H9 (cell line): ENCODE measurements around the gene SNPH. TPM values are rescaled to one million over a fixed set of nuclear protein-coding genes. Genes with fewer than 3 reads are reported as not detected.
A peak's percentile ranks its signal among the peaks of the same experiment; 100 is the strongest.

Source experiments
- DNase-seq: peaks from one replicate; pipeline ENCODE4 v3.0.0-alpha.2; 2017
- H2AFZ ChIP-seq: one replicate; pipeline ENCODE4 v1.6.1; 2013; ENCODE audit warnings: mild to moderate bottlenecking, low read length, control low read depth, moderate library complexity
- H2AK5ac ChIP-seq: 2 replicates; pipeline ENCODE4 v1.6.1; 2013; ENCODE audit warnings: low read length, control low read depth, mixed read lengths; ENCODE audit not compliant: insufficient read length
- H2BK120ac ChIP-seq: one replicate; pipeline ENCODE4 v1.6.1; 2013; ENCODE audit warnings: low read depth, mild to moderate bottlenecking, low read length, control low read depth, inconsistent platforms; ENCODE audit not compliant: poor library complexity, severe bottlenecking
- H2BK12ac ChIP-seq: 2 replicates; pipeline ENCODE4 v1.6.1; 2013; ENCODE audit warnings: low read length, control low read depth, mixed read lengths, low read depth; ENCODE audit not compliant: insufficient read length
- H2BK15ac ChIP-seq: 2 replicates; pipeline ENCODE4 v1.6.1; 2013; ENCODE audit warnings: low read depth, low read length, control low read depth
- H2BK20ac ChIP-seq: one replicate; pipeline ENCODE4 v1.6.1; 2013; ENCODE audit warnings: low read depth, mild to moderate bottlenecking, low read length, control low read depth, inconsistent platforms; ENCODE audit not compliant: poor library complexity, severe bottlenecking
- H2BK5ac ChIP-seq: 2 replicates; pipeline ENCODE4 v1.6.1; 2013; ENCODE audit warnings: low read length, control low read depth, mixed read lengths; ENCODE audit not compliant: insufficient read length
- H3K14ac ChIP-seq: 2 replicates; pipeline ENCODE4 v1.6.1; 2013; ENCODE audit warnings: low read length, control low read depth; ENCODE audit not compliant: insufficient read depth
- H3K18ac ChIP-seq: 2 replicates; pipeline ENCODE4 v1.6.1; 2013; ENCODE audit warnings: low read depth, mild to moderate bottlenecking, mixed read lengths, low read length, control low read depth; ENCODE audit not compliant: insufficient read length
- H3K23ac ChIP-seq: 2 replicates; pipeline ENCODE4 v1.6.1; 2013; ENCODE audit warnings: low read length, control low read depth, mixed read lengths, low read depth; ENCODE audit not compliant: insufficient read length
- H3K23me2 ChIP-seq: 2 replicates; pipeline ENCODE4 v1.6.1; 2013; ENCODE audit warnings: low read depth, mild to moderate bottlenecking, mixed read lengths, low read length, control low read depth; ENCODE audit not compliant: insufficient read length, poor library complexity, severe bottlenecking
- H3K27ac ChIP-seq: 2 replicates; pipeline ENCODE4 v1.5.1; 2013; ENCODE audit warnings: low read length, control low read depth, mixed read lengths, low read depth; ENCODE audit not compliant: insufficient read length
- H3K27me3 ChIP-seq: 2 replicates; pipeline ENCODE4 v1.6.1; 2013; ENCODE audit warnings: low read length, control low read depth, inconsistent platforms; ENCODE audit not compliant: insufficient read depth
- H3K4ac ChIP-seq: 2 replicates; pipeline ENCODE4 v1.6.1; 2013; ENCODE audit warnings: low read depth, mild to moderate bottlenecking, control low read depth, inconsistent platforms, low read length, moderate library complexity
- H3K4me1 ChIP-seq: 2 replicates; pipeline ENCODE4 v1.6.1; 2013; ENCODE audit warnings: low read length, control low read depth, inconsistent platforms; ENCODE audit not compliant: insufficient read depth
- H3K4me2 ChIP-seq: 2 replicates; pipeline ENCODE4 v1.6.1; 2013; ENCODE audit warnings: low read length, control low read depth, mixed read lengths; ENCODE audit not compliant: insufficient read length, insufficient read depth
- H3K56ac ChIP-seq: 2 replicates; pipeline ENCODE4 v1.6.1; 2013; ENCODE audit warnings: low read depth, mild to moderate bottlenecking, mixed read lengths, low read length, control low read depth; ENCODE audit not compliant: insufficient read length
- H3K79me1 ChIP-seq: 2 replicates; pipeline ENCODE4 v1.6.1; 2013; ENCODE audit warnings: low read depth, mild to moderate bottlenecking, moderate library complexity, low read length, control low read depth, inconsistent platforms; ENCODE audit not compliant: insufficient read depth, poor library complexity, severe bottlenecking
- H3K79me2 ChIP-seq: 2 replicates; pipeline ENCODE4 v1.6.1; 2013; ENCODE audit warnings: low read length, control low read depth, inconsistent platforms; ENCODE audit not compliant: insufficient read depth
- H3K9ac ChIP-seq: 2 replicates; pipeline ENCODE4 v1.6.1; 2013; ENCODE audit warnings: low read length, control low read depth, mixed read lengths; ENCODE audit not compliant: insufficient read length; ENCODE audit errors: extremely low read depth
- H3K9me3 ChIP-seq: one replicate; pipeline ENCODE4 v1.6.1; 2013; ENCODE audit warnings: low read depth, low read length, inconsistent platforms; ENCODE audit not compliant: control insufficient read depth
- H3T11ph ChIP-seq: one replicate; pipeline ENCODE4 v1.6.1; 2013; ENCODE audit warnings: mild to moderate bottlenecking, low read length, control low read depth, inconsistent platforms
- H4K20me1 ChIP-seq: one replicate; pipeline ENCODE4 v1.6.1; 2013; ENCODE audit not compliant: control insufficient read depth, insufficient read length, insufficient read depth
- H4K5ac ChIP-seq: 2 replicates; pipeline ENCODE4 v1.6.1; 2013; ENCODE audit warnings: low read depth, mild to moderate bottlenecking, mixed read lengths, low read length, control low read depth; ENCODE audit not compliant: insufficient read length
- H4K8ac ChIP-seq: replicated peaks from 2 replicates; pipeline ENCODE4 v1.6.1; 2013; ENCODE audit warnings: low read length, control low read depth, mixed read lengths, low read depth; ENCODE audit not compliant: insufficient read length
- H4K91ac ChIP-seq: 2 replicates; pipeline ENCODE4 v1.6.1; 2013; ENCODE audit warnings: low read depth, mild to moderate bottlenecking, moderate library complexity, mixed read lengths, low read length, control low read depth; ENCODE audit not compliant: insufficient read length
- H3K27ac Mint-ChIP-seq, 3 experiments: 2 replicates in 2 of 3; 3 replicates in 1 of 3; pipeline ENCODE4 v1.8.0; 2020 to 2021; ENCODE audit warnings: mixed read lengths in 3 of 3, mild to moderate bottlenecking in 1 of 3, moderate library complexity in 1 of 3
- H3K27me3 Mint-ChIP-seq: 2 replicates; pipeline ENCODE4 v1.8.0; 2021; ENCODE audit warnings: low read depth, mild to moderate bottlenecking, moderate library complexity, mixed read lengths
- H3K36me3 Mint-ChIP-seq, 3 experiments: 2 replicates in 2 of 3; 3 replicates in 1 of 3; pipeline ENCODE4 v1.8.0; 2020 to 2021; ENCODE audit warnings: low read depth in 3 of 3, mixed read lengths in 3 of 3; ENCODE audit not compliant: insufficient read depth in 1 of 3
- H3K4me1 Mint-ChIP-seq, 2 experiments: 2 replicates each; pipeline ENCODE4 v1.8.0; 2020; ENCODE audit warnings: mixed read lengths in 2 of 2
- H3K4me3 Mint-ChIP-seq, 2 experiments: 2 replicates in 1 of 2; 3 replicates in 1 of 2; pipeline ENCODE4 v1.8.0; 2020 to 2021; ENCODE audit warnings: mild to moderate bottlenecking in 2 of 2, mixed read lengths in 2 of 2, moderate library complexity in 1 of 2
- H3K9me3 Mint-ChIP-seq, 2 experiments: 2 replicates in 1 of 2; 3 replicates in 1 of 2; pipeline ENCODE4 v1.8.0; 2020; ENCODE audit warnings: mild to moderate bottlenecking in 2 of 2, mixed read lengths in 2 of 2, moderate library complexity in 1 of 2
- CTCF ChIP-seq: fragments of 200-600 bp; sonication (generic); conservative IDR thresholded peaks from 3 replicates; pipeline ENCODE4 v1.8.0; 2021; ENCODE audit warnings: antibody characterized with exemption, mild to moderate bottlenecking
- WGBS: extraction: QIAGEN DNeasy Blood & Tissue Kit; methylation state at CpG from one replicate; pipeline ENCODE4 v1.1.7; 2013; ENCODE audit warnings: missing lambda C conversion rate, low lambda C conversion rate, mixed read lengths; ENCODE audit not compliant: insufficient read length; ENCODE audit errors: extremely low coverage; 5-methylcytosine and 5-hydroxymethylcytosine counted together
- total RNA-seq: library from RNA; stranded (reverse); gene quantifications from 2 replicates; pipeline ENCODE4 v1.2.1, GENCODE V29; 2021

Gene SNPH
- total RNA-seq, 1 experiment from 2014 or later: 1.8 TPM

- Histone ChIP-seq H2AK5ac (no peak overlapping the region), H3K27ac (no peak overlapping the region), H3K9me3 (no peaks in the 10 kb centered on the region), H2BK12ac (no peak overlapping the region), H3K23me2 (no peaks in the 10 kb centered on the region), H4K8ac (no peak overlapping the region), H2BK15ac (no peak overlapping the region), H4K91ac (no peak overlapping the region), H3K79me2 (no peaks in the 10 kb centered on the region), H2BK120ac (no peak overlapping the region), H3K27me3 (no peaks in the 10 kb centered on the region), H2BK20ac (no peak overlapping the region), H3K23ac (no peak overlapping the region), H3K56ac (no peak overlapping the region), H3K79me1 (no peaks in the 10 kb centered on the region), H3K18ac (no peak overlapping the region), H2BK5ac (no peak overlapping the region), H4K5ac (no peak overlapping the region), H3K4me1 (no peaks in the 10 kb centered on the region), H3T11ph (no peak overlapping the region), H3K14ac (no peak overlapping the region), H3K4me2 (no peak overlapping the region), H2AFZ (no peak overlapping the region), H4K20me1 (no peaks in the 10 kb centered on the region), H3K9ac (no peak overlapping the region), H3K4ac (no peak overlapping the region)
- H3K4me1 Mint-ChIP-seq: peaks cover 5 to 9% of the 10 kb centered on the region in 2 experiments
- peak; percentile 31 for DNase-seq
- no peak for TF ChIP-seq CTCF
- H3K4me3 Mint-ChIP-seq: no peak overlapping the region
- WGBS: no CpG with 5 or more reads among the region's 14 CpGs
- H3K9me3 Mint-ChIP-seq: no peaks in the 10 kb centered on the region
- H3K27me3 Mint-ChIP-seq: peaks cover 1% of the 10 kb centered on the region; the same call in 1 of the 2 replicates
- peaks cover 8 to 19% (median 14%) of the 10 kb centered on the region in 3 experiments; a peak in 6 of 7 replicates for H3K36me3 Mint-ChIP-seq
- H3K27ac Mint-ChIP-seq: no peak overlapping the region
Measured at GRCh38 chr20:1336699-1337367, 70.7 kb downstream of the SNPH start.
